ENCODE data around the gene EIF3J. TPM values are rescaled to one million over a fixed set of nuclear protein-coding genes. Genes with fewer than 3 reads are reported as not detected.

EIF3J gene
- total RNA-seq, 1 experiment from 2014 or later, result 129 TPM

DNA sequence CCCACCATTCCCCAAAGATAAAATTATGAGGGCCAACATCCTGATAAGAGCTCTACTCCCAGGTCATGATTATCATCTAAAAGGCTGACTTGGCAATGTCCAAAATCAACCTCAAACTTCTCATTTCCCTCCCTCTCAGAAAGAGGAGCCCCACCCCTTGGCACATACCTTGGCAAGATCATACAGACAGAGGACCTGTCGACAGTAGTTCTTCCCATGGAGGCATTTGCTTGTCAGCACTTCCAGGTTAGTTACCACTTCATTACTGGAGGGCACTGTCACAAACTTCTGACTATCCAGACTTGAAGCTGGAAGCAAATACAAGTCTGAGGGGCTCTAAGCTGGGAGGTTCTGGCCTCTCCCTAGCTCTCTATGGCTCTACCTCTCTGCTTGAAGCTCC, 37.8 kb downstream of the EIF3J start:
- Histone ChIP-seq H3K4ac (ENCODE audit: low read depth, low read length) (no peak overlapping the region), H3T11ph (ENCODE audit: low read length) (no peak overlapping the region), H3K56ac (ENCODE audit: insufficient read length, low read depth, low read length) (no peak overlapping the region), H3K23me2 (ENCODE audit: insufficient read length, low read depth, low read length, poor library complexity, severe bottlenecking) (no peaks in the 10 kb centered on the region), H4K20me1 (ENCODE audit: control insufficient read depth, insufficient read depth, insufficient read length) (no peaks in the 10 kb centered on the region), H2AFZ (ENCODE audit: low read length) (no peak overlapping the region), H4K5ac (ENCODE audit: insufficient read length, low read depth, low read length) (no peak overlapping the region), H3K27me3 (ENCODE audit: insufficient read depth, low read length) (no peaks in the 10 kb centered on the region), H4K91ac (ENCODE audit: insufficient read length, low read depth, low read length) (no peak overlapping the region), H3K4me1 (ENCODE audit: insufficient read depth, low read length) (no peaks in the 10 kb centered on the region), H4K8ac (replicated peaks; ENCODE audit: insufficient read length, low read depth, low read length) (no peak overlapping the region), H2BK12ac (ENCODE audit: insufficient read length, low read depth, low read length) (no peak overlapping the region), H3K79me2 (ENCODE audit: insufficient read depth, low read length) (no peaks in the 10 kb centered on the region), H2AK5ac (ENCODE audit: insufficient read length, low read length) (no peak overlapping the region), H3K9ac (ENCODE audit: extremely low read depth, insufficient read length, low read length) (no peak overlapping the region), H2BK20ac (ENCODE audit: low read depth, low read length, poor library complexity, severe bottlenecking) (no peak overlapping the region), H2BK15ac (ENCODE audit: low read depth, low read length) (no peak overlapping the region), H3K23ac (ENCODE audit: insufficient read length, low read depth, low read length) (no peak overlapping the region), H3K79me1 (ENCODE audit: insufficient read depth, low read depth, low read length, poor library complexity, severe bottlenecking) (peaks cover 2% of the 10 kb centered on the region), H3K14ac (ENCODE audit: insufficient read depth, low read length) (no peak overlapping the region), H3K27ac (ENCODE audit: insufficient read length, low read depth, low read length) (no peak overlapping the region), H2BK120ac (ENCODE audit: low read depth, low read length, poor library complexity, severe bottlenecking) (no peak overlapping the region), H3K18ac (ENCODE audit: insufficient read length, low read depth, low read length) (no peak overlapping the region), H3K4me2 (ENCODE audit: insufficient read depth, insufficient read length, low read length) (no peak overlapping the region), H2BK5ac (ENCODE audit: insufficient read length, low read length) (no peak overlapping the region), H3K9me3 (ENCODE audit: control insufficient read depth, low read depth, low read length) (no peaks in the 10 kb centered on the region)
- DNase-seq, result no peak
- Mint-ChIP-seq H3K27me3 (ENCODE audit: low read depth) (no peaks in the 10 kb centered on the region), H3K27ac (no peak overlapping the region), H3K4me1 (no peaks in the 10 kb centered on the region), H3K36me3 (ENCODE audit: insufficient read depth in 1 of 3, low read depth in 3 of 3) (peaks cover 15 to 37% (median 30%) of the 10 kb centered on the region in 3 experiments; a peak in 6 of 7 replicates), H3K4me3 (no peak overlapping the region), H3K9me3 (no peaks in the 10 kb centered on the region)
- WGBS (ENCODE audit: extremely low coverage, insufficient read length, low lambda C conversion rate), result no CpG with 5 or more reads among the region's 1 CpG
- TF ChIP-seq, protein P1, sequence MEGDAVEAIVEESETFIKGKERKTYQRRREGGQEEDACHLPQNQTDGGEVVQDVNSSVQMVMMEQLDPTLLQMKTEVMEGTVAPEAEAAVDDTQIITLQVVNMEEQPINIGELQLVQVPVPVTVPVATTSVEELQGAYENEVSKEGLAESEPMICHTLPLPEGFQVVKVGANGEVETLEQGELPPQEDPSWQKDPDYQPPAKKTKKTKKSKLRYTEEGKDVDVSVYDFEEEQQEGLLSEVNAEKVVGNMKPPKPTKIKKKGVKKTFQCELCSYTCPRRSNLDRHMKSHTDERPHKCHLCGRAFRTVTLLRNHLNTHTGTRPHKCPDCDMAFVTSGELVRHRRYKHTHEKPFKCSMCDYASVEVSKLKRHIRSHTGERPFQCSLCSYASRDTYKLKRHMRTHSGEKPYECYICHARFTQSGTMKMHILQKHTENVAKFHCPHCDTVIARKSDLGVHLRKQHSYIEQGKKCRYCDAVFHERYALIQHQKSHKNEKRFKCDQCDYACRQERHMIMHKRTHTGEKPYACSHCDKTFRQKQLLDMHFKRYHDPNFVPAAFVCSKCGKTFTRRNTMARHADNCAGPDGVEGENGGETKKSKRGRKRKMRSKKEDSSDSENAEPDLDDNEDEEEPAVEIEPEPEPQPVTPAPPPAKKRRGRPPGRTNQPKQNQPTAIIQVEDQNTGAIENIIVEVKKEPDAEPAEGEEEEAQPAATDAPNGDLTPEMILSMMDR (conservative IDR thresholded peaks at IDR 0.05), result no peak
